ENCODE results near the gene GDF10. TPM values are rescaled to one million over a fixed set of nuclear protein-coding genes. Genes with fewer than 3 reads are reported as not detected.

GDF10 gene
- total and polyA plus RNA-seq, 10 of the 15 experiments (the other 5 are each of a cell fraction or from before 2014, with no cell fraction given), result not detected

DNA sequence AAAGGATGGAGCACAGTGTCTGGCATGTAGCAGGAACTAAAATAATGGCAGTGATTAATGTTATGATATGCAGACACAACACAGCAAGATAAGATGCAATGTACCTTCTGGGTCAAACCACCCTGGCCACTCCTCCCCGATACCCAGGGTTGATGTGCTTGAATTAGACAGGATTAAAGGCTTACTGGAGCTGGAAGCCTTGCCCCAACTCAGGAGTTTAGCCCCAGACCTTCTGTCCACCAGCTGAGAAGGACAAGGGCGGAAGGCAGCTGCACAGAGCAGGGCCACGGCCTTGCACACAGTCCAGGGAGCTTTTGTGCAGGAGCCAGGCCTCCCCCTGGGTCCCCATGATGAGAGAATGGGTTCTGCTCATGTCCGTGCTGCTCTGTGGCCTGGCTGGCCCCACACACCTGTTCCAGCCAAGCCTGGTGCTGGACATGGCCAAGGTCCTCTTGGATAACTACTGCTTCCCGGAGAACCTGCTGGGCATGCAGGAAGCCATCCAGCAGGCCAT is 48.2 kb downstream of the GDF10 start, which contains the start of gene RBP3:
RBP3 (plus strand) TSS at position 226 of the 514 bp plus-strand sequence; CDS start at position 348, 122 bp downstream.
- ATAC-seq (no peak), FAIRE-seq (no peak), DNase-seq (ENCODE audit: low read depth, low spot score) (no peak)
- WGBS (ENCODE audit: insufficient coverage, insufficient replicate concordance, low lambda C conversion rate, missing lambda C conversion rate), result 0% methylated on average over 5 of the region's 5 CpGs
- ChIA-PET SMC1A (ENCODE audit: uncharacterized antibody, unreplicated experiment) (interaction anchor here (0.6 kb wide), 1 partner anchor 205 kb away, joined by 3 read pairs; no protein-coding TSS in a partner anchor), CTCF (no interaction called here), POLR2A (no interaction called here), RAD21 (ENCODE audit: unreplicated experiment) (no interaction called here)
- H3K9ac ChIP-seq (ENCODE audit: control insufficient read depth, insufficient read depth, low read length), result no peak within 1 kb of the TSS
- H3K9me3 ChIP-seq (replicated peaks; ENCODE audit: control insufficient read depth, insufficient read depth, low read length), result no peaks in the 10 kb centered on the region
- in situ Hi-C loops (cut with MboI) (no loop called here), intact Hi-C loops (cut with micrococcal nuclease; ENCODE audit: unreplicated experiment) (no loop called here)
- TF ChIP-seq SREBF2 (IDR thresholded peaks at IDR 0.05; ENCODE audit: low read length) (no peak), ATF7 (IDR thresholded peaks at IDR 0.05; ENCODE audit: low read depth) (no peak), BHLHE40 (IDR thresholded peaks at IDR 0.05; ENCODE audit: borderline replicate concordance in 1 of 2, low read depth in 2 of 2, low read length in 1 of 2) (no peak), CHD4 (IDR thresholded peaks at IDR 0.05) (no peak), TCF12 (IDR thresholded peaks at IDR 0.05; ENCODE audit: low read depth, low read length) (no peak), HDAC6 (IDR thresholded peaks at IDR 0.05; ENCODE audit: unreplicated experiment) (no peak), MYB (IDR thresholded peaks at IDR 0.05; ENCODE audit: borderline replicate concordance, low read depth, low read length) (no peak), JUNB (IDR thresholded peaks at IDR 0.05) (no peak)
- TF ChIP-seq, protein P1, sequence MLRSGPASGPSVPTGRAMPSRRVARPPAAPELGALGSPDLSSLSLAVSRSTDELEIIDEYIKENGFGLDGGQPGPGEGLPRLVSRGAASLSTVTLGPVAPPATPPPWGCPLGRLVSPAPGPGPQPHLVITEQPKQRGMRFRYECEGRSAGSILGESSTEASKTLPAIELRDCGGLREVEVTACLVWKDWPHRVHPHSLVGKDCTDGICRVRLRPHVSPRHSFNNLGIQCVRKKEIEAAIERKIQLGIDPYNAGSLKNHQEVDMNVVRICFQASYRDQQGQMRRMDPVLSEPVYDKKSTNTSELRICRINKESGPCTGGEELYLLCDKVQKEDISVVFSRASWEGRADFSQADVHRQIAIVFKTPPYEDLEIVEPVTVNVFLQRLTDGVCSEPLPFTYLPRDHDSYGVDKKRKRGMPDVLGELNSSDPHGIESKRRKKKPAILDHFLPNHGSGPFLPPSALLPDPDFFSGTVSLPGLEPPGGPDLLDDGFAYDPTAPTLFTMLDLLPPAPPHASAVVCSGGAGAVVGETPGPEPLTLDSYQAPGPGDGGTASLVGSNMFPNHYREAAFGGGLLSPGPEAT (IDR thresholded peaks at IDR 0.05; ENCODE audit: low read depth), result no peak
- no peak within 1 kb of the TSS for H2AFZ ChIP-seq (ENCODE audit: control insufficient read depth, low read depth, low read length)
- no peaks in the 10 kb centered on the region; a peak in 1 of 4 replicates for H3K27me3 ChIP-seq (replicated peaks in 1 of 2; ENCODE audit: control insufficient read depth in 2 of 2, insufficient read depth in 2 of 2, low read length in 1 of 2)
- H3K4me1 ChIP-seq (ENCODE audit: control insufficient read depth, insufficient read depth, low read length), result no peaks in the 10 kb centered on the region
- no TSS peak for BruUV-seq (replicated peaks)
- H3K36me3 ChIP-seq (ENCODE audit: control insufficient read depth in 2 of 2, insufficient read depth in 2 of 2, low read length in 1 of 2), result no peaks in the 10 kb centered on the region
- H3K4me2 ChIP-seq (ENCODE audit: control insufficient read depth, insufficient read depth), result no peak within 1 kb of the TSS
- no peaks in the 10 kb centered on the region for H4K20me1 ChIP-seq (ENCODE audit: control insufficient read depth, insufficient read depth)
- H3K79me2 ChIP-seq (ENCODE audit: control insufficient read depth, insufficient read depth, low read length), result no peaks in the 10 kb centered on the region
- H3K4me3 ChIP-seq, result no peak within 1 kb of the TSS
- no peak within 1 kb of the TSS for H3K27ac ChIP-seq (ENCODE audit: control insufficient read depth, insufficient read depth)
